AG09309 (cell line): Measurements from ENCODE around the gene DCP2.

Source experiments
- DNase-seq: peaks from one replicate; pipeline ENCODE4 v3.0.0-alpha.2; 2010; ENCODE audit warnings: low read depth
- H3K4me3 ChIP-seq: 2 replicates; pipeline ENCODE4 v1.5.1; 2011; ENCODE audit warnings: mild to moderate bottlenecking, low read depth, low read length, moderate library complexity; ENCODE audit not compliant: control insufficient read depth
- CTCF ChIP-seq: IDR thresholded peaks from 2 replicates; pipeline ENCODE4 v1.5.1; 2011; ENCODE audit warnings: mild to moderate bottlenecking, low read depth, low read length, inconsistent platforms; ENCODE audit not compliant: insufficient read depth, control insufficient read depth; ENCODE audit errors: missing control alignments

DCP2 gene

GRCh38 chr5:113063927-113064326 lies 87.3 kb downstream of the DCP2 start:
- no peak overlapping the region for H3K4me3 ChIP-seq
- no peak for TF ChIP-seq CTCF
- DNase-seq = no peak

- no peak for DNase-seq
- no peak overlapping the region for H3K4me3 ChIP-seq
- TF ChIP-seq CTCF = no peak
Measured at GRCh38 chr5:113064806-113065205, 88.2 kb downstream of the DCP2 start.

- TF ChIP-seq CTCF = no peak
- no peak overlapping the region for H3K4me3 ChIP-seq
- no peak for DNase-seq
Measured at GRCh38 chr5:113065626-113066025, 89.0 kb downstream of the DCP2 start.

- DNase-seq = no peak
- no peak for TF ChIP-seq CTCF
- H3K4me3 ChIP-seq = no peak overlapping the region
Measured at GRCh38 chr5:113067635-113068344, 91.2 kb downstream of the DCP2 start.

- H3K4me3 ChIP-seq = no peak overlapping the region
- DNase-seq = no peak
- TF ChIP-seq CTCF = no peak
Measured at GRCh38 chr5:113068559-113068958, 92.0 kb downstream of the DCP2 start.
